Stimulated activated CD4-positive, alpha-beta T cell treated with anti-CD3 and anti-CD28 coated beads, Interleukin-12 subunit alpha, Interleukin-12 subunit beta, amount 100 ng/mL, for 24 hours (primary cell): Measurements from ENCODE around the gene OR9A2.

ENCODE experiments used
- DNase-seq, 2 experiments: peaks; one replicate each; pipeline ENCODE4 v3.0.0-alpha.2; 2020; ENCODE audit warnings: low read depth in 2 of 2

OR9A2 gene, protein sequence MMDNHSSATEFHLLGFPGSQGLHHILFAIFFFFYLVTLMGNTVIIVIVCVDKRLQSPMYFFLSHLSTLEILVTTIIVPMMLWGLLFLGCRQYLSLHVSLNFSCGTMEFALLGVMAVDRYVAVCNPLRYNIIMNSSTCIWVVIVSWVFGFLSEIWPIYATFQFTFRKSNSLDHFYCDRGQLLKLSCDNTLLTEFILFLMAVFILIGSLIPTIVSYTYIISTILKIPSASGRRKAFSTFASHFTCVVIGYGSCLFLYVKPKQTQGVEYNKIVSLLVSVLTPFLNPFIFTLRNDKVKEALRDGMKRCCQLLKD

DNA sequence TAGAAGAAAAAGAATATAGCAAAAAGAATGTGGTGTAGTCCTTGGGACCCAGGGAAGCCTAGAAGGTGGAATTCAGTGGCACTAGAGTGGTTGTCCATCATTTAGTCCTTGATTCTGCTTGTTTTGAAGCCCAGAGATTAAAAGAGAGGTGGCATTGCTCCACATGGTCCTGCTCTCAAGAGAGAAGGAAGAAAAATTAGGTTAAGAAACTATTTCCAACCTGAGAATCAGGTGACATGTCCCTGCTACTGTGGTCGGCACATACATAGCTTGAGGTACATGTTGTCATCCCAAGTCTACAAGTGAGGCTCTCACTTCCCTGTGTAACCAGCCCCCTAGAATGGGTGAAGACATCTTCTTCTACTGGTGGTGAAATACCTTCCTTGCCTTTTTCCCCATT, at the start of gene OR9A2:
Gene OR9A2, minus strand, starts transcription at position 101 of the 400 bp plus-strand sequence. Its CDS starts 0 bp downstream, at position 101.
- DNase-seq: no peak

DNA sequence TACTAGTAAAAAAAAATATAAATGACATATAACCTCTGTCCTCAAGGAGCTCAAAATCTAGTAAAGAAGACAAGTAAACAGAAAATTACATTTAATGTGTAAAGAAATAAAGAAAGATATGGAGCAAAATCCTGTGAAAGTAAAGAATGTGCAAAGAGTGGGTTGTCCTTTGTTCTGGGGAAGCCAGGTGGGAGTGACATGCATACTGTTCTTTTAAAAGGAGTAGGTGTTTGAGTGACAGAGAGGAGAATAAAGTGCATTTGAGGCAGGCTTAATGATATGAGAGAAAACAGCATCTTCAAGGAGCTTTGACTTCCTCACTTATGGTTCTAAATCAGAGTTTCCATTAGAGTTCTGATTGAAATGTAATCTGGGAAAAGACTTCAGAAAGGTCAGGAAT, 47.2 kb upstream of the OR9A2 start:
- DNase-seq: no peak

DNA sequence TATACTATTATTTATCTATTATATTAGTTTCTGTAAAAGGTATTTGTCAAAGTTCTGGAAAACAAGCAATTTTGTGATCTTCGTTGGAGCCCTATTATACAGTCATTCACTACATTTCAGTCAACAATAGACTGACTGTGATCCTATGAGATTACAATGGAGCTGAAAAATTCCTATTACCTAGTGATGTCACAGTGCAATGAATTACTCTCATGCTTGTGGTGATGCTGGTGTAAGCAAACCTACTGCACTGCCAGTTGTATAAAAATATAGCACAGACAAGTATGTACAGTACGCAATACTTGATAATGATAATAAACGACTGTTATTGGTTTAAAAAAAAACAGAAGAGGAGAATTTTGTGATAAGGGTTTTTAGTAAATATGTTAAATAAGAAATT, 46.6 kb upstream of the OR9A2 start:
- no peak for DNase-seq

DNA sequence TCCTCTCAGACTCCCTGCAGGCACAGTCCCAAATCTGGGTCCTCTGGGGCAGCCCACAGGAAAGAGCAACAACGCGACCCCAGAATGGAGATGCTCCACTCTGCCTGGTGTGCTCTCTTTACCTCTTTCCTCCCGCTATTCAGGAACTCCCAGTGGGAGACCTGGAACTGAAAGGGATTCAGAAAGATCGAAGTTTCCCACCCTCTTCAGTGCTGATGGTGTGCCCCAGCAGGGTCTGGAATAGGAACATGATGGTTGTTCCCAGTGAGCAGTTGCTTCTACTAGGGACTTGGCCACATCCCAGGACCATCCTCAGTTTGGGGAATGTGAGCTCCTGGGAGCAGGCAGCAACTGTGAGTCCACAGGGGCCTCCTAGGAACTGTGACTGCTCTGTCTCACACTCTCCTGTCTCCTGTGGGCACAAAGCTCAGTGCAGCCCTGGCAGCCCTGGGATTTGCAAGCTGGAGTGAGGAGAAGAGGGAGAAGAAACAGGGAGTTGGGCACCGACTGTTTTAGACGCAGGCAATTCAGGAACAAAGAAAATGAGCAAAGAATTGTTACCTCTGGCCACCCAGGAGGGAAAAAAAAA, 43.1 kb upstream of the OR9A2 start:
- no peak for DNase-seq

DNA sequence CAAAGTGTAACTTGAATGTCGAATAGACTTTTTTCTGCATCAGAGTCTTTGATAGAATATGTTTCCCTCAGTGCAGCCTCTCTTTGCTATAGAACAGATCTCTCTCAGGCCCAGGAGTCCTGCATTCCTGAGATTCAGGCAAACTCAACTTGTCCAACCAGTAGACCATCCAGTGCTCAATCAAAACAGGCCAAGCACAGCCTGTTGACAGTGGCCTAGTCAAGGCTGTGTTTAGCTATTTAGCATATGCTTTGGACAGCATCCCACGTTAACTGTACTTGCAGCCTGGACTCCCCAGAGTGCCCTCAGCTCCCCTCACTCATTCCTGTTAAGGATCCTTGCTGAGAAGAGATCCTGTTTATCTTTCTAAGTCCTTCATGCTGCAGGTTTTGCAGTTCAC, 41.5 kb upstream of the OR9A2 start:
- DNase-seq: no peak

GRCh38 chr7:143063741-143064140, 36.8 kb upstream of the OR9A2 start:
- DNase-seq: no peak

- DNase-seq: no peak
These were observed 28.8 kb upstream of the OR9A2 start for GRCh38 chr7:143055754-143056153.

GRCh38 chr7:143054621-143055020, 27.7 kb upstream of the OR9A2 start:
- no peak for DNase-seq

DNA sequence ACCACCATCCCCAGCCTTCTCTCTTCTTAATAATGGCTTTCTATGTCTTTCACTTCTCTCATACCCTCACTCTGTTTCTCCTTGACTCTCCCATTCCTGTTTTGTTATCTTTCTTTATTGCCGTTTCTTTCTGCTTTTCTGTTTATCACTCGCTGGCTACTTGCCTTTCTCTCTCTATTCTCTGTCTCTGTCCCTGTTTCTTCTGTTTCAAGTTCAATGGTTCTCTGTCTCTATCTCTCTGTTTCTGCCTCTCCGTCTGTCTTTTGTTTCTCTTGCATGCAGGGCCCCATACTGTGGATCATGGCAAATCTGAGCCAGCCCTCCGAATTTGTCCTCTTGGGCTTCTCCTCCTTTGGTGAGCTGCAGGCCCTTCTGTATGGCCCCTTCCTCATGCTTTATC, 25.1 kb upstream of the OR9A2 start, which contains the start of gene OR6V1:
Gene OR6V1, plus strand, starts transcription at position 301 of the 400 bp plus-strand sequence. Its CDS starts 0 bp downstream, at position 301.
- DNase-seq: no peak

GRCh38 chr7:143050931-143051330, 24.0 kb upstream of the OR9A2 start:
- DNase-seq: no peak

DNA sequence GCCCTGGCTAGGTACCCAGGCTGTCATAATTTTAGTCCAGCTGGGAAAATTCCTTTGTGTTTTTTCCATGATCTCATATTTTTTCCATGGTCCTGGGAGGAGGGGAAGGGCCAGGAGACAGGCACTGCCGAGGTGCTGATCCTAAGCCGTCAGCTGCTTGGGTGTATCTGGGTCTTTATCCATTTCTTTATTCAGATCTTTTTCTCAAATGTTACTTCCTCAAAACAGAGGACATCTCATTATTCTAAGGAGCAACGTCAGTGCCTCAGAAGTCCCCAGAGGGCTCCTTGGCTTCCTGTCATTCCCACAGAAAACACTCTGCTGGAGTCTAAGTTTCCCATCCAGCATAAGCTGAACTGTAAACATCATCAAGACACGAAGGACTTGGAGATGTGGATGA, 22.4 kb upstream of the OR9A2 start:
- DNase-seq: no peak

DNA sequence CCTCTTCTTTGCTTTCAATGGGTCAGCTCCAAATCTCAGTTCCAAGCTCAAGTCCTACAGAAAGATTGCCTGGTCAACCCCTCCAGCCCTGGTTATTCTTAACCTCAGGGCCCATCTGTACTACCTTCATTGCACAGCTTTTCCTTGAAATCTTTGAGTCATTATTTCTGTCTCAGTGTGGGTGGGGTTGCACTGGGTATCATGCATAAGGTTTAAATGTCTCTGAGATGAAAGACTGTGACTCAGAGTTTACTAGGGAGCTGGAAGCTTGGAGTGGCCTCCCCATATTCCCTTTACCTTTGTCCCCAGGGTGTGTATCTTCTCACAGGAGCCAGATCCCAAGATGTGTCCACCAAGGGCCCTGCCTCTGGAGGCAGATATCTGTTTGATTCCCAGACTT, 21.9 kb upstream of the OR9A2 start:
- no peak for DNase-seq

DNA sequence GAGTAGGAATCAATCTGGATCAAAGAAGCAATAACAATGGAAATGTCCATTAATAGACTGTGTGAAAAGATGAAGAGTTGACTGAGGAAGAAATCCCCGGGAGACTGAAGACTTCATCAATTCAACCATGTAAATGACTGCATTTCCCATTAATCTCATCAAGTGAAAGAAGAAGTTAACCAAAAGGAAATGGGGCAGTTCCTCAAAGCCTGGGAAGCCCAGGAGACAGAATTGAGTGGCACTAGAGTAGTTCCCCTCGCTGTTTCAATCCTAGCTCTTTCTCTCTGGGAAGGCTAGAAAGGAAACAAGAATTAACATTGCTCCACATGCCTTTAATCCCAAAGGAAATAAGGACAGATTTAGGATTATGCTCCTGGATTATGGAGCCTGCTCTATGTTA, 20.4 kb upstream of the OR9A2 start:
- no peak for DNase-seq

DNA sequence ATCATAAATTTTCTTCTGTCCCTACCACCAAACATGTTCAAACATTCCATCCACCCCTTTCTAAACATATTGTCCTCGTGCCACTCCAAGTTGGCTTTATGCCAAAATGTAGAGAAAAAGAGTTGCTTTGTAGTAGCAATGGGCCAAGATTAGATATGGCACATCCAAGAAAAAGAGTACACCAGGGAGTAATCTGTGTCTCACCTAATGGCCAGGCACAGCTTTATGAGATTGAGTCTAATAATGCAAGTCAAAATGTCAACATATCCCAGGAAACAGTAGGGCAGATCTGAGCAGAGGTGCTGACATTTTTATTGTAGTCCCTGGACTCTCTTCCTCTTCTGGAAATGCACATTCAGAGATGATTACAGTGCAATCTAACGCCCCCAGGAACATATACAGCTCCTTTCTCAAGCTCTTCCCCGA, 19.5 kb upstream of the OR9A2 start:
- no peak for DNase-seq

DNA sequence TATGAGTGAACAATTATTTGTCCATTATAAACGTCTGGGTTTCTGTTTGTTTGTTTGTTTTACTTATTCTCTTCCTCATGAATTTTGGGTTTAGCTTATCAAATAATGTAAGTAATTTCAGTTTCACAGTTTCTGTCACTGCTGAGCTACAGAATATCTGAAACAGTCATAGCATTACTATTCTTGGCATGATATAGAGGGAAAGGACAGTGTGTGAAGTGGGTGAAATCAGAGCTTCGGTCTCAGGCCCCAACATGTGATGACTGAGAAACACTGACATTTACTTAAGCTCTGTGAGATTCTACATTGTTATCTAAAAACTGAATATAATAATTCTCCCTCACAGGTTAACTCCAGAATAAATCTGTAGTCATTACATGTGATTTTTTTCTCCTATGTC, 16.5 kb upstream of the OR9A2 start:
- no peak for DNase-seq

GRCh38 chr7:143042790-143043271, 15.9 kb upstream of the OR9A2 start:
- no peak for DNase-seq

GRCh38 chr7:143042159-143042789, 15.3 kb upstream of the OR9A2 start:
- DNase-seq: no peak

- DNase-seq: no peak
These were observed 14.4 kb upstream of the OR9A2 start for GRCh38 chr7:143041346-143041745.

GRCh38 chr7:143040209-143040715, 13.3 kb upstream of the OR9A2 start:
- no peak for DNase-seq

DNA sequence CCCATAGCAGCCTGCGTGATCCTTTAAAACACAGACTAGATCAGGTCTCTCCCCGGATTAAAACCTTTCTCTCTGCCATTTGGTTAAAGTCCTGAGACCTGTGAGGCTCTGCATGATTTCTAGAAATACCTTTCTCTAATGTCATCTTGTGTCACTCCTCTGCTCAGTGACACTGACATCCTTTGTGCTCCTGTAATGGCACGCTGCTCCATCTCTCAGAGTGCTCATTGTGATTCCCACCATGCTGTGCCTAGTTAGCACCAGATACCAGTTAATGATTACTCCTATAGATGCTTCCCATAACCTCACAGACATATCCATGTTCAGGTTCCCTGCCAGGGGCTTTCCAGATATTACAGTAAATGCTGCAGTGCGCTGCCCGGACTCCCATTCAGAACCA, 11.7 kb upstream of the OR9A2 start:
- no peak for DNase-seq

- no peak for DNase-seq
These were observed 751 bp upstream of the OR9A2 start for GRCh38 chr7:143027683-143028082.

DNA sequence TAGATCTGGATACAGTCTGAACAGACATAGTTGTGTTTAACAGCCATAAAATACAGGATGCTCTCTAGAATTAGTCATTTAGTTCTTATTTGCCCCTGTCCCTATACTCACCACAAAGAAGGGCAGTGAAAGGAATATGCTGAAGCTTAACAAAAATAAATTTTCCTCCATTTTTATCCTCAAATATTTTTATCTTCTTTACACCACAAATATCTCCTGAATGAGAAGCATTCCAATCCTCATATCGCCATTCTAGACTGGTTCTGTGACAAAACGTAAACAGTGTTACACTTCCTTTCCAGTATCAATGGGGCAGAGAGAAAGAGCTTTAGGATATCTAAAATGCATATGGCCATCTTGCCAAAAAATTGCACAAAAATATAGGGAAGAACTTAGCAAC, 1.6 kb downstream of the OR9A2 start:
- no peak for DNase-seq

- DNase-seq: no peak
These were observed 3.9 kb downstream of the OR9A2 start for GRCh38 chr7:143023047-143023446.
